Upper lobe of left lung (tissue), 6 donors: ENCODE results near the gene SGMS2. TPM values are rescaled to one million over a fixed set of nuclear protein-coding genes. Genes with fewer than 3 reads are reported as not detected.

Experiments used
- ATAC-seq, 2 donors: fragments of 200-7000 bp; cut with Tn5 transposase; one replicate each; pipeline ENCODE4 v1.9.1; 2022; ENCODE audit warnings: mild to moderate bottlenecking in 2 of 2, moderate library complexity in 2 of 2; ENCODE audit not compliant: low FRiP score in 2 of 2
- DNase-seq, 2 donors: peaks; one replicate each; pipeline ENCODE4 v3.0.0-alpha.2; 2019 to 2020
- H3K27ac ChIP-seq, 4 donors: fragments of 200-600 bp; sonication (generic); one replicate each; pipeline ENCODE4 v1.5.1; 2016 to 2019
- H3K27me3 ChIP-seq, 4 donors: fragments of 200-600 bp; sonication (generic); one replicate each; pipeline ENCODE4 v1.5.1; 2017 to 2019
- H3K36me3 ChIP-seq, 4 donors: fragments of 200-600 bp; sonication (generic); one replicate each; pipeline ENCODE4 v1.5.1; 2016 to 2019
- H3K4me1 ChIP-seq, 4 donors: fragments of 200-600 bp; sonication (generic); one replicate each; pipeline ENCODE4 v1.5.1; 2018 to 2019
- H3K4me3 ChIP-seq, 4 donors: fragments of 200-600 bp; sonication (generic); one replicate each; pipeline ENCODE4 v1.5.1; 2017 to 2019; ENCODE audit warnings: mild to moderate bottlenecking in 2 of 4, moderate library complexity in 1 of 4
- H3K9me3 ChIP-seq, 4 donors: fragments of 200-600 bp; sonication (generic); one replicate each; pipeline ENCODE4 v1.5.1; 2018 to 2019
- EP300 ChIP-seq, 4 donors: sonication (generic); formaldehyde crosslinking; IDR thresholded peaks; one replicate each; pipeline ENCODE4 v1.5.1; 2017; ENCODE audit warnings: antibody characterized with exemption in 4 of 4, control low read depth in 2 of 4
- POLR2A ChIP-seq, 4 donors: fragments of 450-650 bp; IDR thresholded peaks; one replicate each; pipeline ENCODE4 v1.5.1; 2016 to 2017; ENCODE audit warnings: antibody characterized with exemption in 4 of 4, mild to moderate bottlenecking in 2 of 4
- POLR2AphosphoS5 ChIP-seq, 2 donors: sonication (generic); formaldehyde crosslinking; IDR thresholded peaks; one replicate each; pipeline ENCODE4 v1.5.1; 2017; ENCODE audit warnings: antibody characterized with exemption in 2 of 2
- WGBS, 2 donors: methylation state at CpG; one replicate each; pipeline ENCODE4 v1.1.5; 2017 to 2018; 5-methylcytosine and 5-hydroxymethylcytosine counted together
- total RNA-seq, 6 donors: library from RNA; depleted of rRNA in 4 of 6; stranded (reverse); fragments of >200 nt in 4 of 6; gene quantifications; one replicate each; pipeline versions ENCODE4 v1.1.0 to v1.2.1, GENCODE V29; 2016 to 2021
- TF ChIP-seq, protein P1 (sequence below), 6 experiments: fragments of 450-650 bp in 4 of 6; fragments of 200-600 bp in 2 of 6; sonication (generic) in 2 of 6; IDR thresholded peaks; one replicate each; pipeline ENCODE4 v1.5.1; 2016 to 2019; ENCODE audit warnings: antibody characterized with exemption in 6 of 6
- donor health status: DM: no; HTN: no; CAD: no; lungs with moderate emphysema.
- donor health status: DM: no; HTN: yes; CAD: no; lungs with severe emphysema.

SGMS2 gene
- total RNA-seq, 6 donors from 2014 or later: 85.9 to 551 (median 204) TPM

GRCh38 chr4:107930821-107931774 lies 106.4 kb downstream of the SGMS2 start, which contains the start of gene CYP2U1:
TSS of gene CYP2U1 (plus strand) at chr4:107931549. CDS start at chr4:107931644, 95 bp downstream.
- TF ChIP-seq EP300 (IDR thresholded peaks at IDR 0.05) (no peak), POLR2AphosphoS5 (IDR thresholded peaks at IDR 0.05) (peak in 1 of 2 donors; percentile 69), POLR2A (IDR thresholded peaks at IDR 0.05) (peak in 3 of 4 donors; percentile 49 to 73 (median 53))
- TF ChIP-seq, protein P1, sequence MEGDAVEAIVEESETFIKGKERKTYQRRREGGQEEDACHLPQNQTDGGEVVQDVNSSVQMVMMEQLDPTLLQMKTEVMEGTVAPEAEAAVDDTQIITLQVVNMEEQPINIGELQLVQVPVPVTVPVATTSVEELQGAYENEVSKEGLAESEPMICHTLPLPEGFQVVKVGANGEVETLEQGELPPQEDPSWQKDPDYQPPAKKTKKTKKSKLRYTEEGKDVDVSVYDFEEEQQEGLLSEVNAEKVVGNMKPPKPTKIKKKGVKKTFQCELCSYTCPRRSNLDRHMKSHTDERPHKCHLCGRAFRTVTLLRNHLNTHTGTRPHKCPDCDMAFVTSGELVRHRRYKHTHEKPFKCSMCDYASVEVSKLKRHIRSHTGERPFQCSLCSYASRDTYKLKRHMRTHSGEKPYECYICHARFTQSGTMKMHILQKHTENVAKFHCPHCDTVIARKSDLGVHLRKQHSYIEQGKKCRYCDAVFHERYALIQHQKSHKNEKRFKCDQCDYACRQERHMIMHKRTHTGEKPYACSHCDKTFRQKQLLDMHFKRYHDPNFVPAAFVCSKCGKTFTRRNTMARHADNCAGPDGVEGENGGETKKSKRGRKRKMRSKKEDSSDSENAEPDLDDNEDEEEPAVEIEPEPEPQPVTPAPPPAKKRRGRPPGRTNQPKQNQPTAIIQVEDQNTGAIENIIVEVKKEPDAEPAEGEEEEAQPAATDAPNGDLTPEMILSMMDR (IDR thresholded peaks at IDR 0.05): peak in 5 of 6 experiments; percentile 40 to 63 (median 54)
- ATAC-seq (peak; percentile 96 to 98), DNase-seq (peak; percentile 92 to 97)
- H3K27ac ChIP-seq: peak within 1 kb of the TSS; percentile 73 to 85 (median 78)
- H3K36me3 ChIP-seq: no peaks in the 10 kb centered on the region
- H3K9me3 ChIP-seq: no peaks in the 10 kb centered on the region
- WGBS, 2 donors: 6 to 9% methylated on average over 29 to 40 of the region's 78 CpGs
- peak within 1 kb of the TSS; percentile 66 to 92 (median 68) for H3K4me3 ChIP-seq
- H3K4me1 ChIP-seq: peaks cover 14 to 22% (median 15%) of the 10 kb centered on the region in 4 donors
- no peaks in the 10 kb centered on the region for H3K27me3 ChIP-seq

DNA sequence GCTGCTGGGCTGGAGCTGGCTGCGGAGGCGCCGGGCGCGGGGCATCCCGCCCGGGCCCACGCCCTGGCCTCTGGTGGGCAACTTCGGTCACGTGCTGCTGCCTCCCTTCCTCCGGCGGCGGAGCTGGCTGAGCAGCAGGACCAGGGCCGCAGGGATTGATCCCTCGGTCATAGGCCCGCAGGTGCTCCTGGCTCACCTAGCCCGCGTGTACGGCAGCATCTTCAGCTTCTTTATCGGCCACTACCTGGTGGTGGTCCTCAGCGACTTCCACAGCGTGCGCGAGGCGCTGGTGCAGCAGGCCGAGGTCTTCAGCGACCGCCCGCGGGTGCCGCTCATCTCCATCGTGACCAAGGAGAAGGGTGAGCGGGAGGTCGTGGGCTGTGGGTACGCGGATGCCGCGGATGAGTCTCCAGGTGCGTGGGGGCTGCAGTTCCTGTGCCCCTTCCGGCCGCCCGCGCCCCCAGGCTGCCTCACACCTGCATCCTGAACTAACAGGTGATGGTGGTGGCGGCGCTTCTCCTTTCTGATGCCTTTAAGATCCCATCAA lies 107.1 kb downstream of the SGMS2 start:
- Histone ChIP-seq H3K4me3 (peak overlapping the region; percentile 66 to 92 (median 68)), H3K27me3 (no peaks in the 10 kb centered on the region), H3K9me3 (no peaks in the 10 kb centered on the region), H3K27ac (peak overlapping the region; percentile 73 to 85 (median 78)), H3K36me3 (no peaks in the 10 kb centered on the region), H3K4me1 (peaks cover 14 to 22% (median 15%) of the 10 kb centered on the region in 4 donors)
- TF ChIP-seq POLR2AphosphoS5 (IDR thresholded peaks at IDR 0.05): no peak
- TF ChIP-seq, protein P1 (IDR thresholded peaks at IDR 0.05): peak in 1 of 6 experiments; percentile 2
- 8 to 14% methylated on average over 7 to 11 of the region's 45 CpGs for WGBS, 2 donors
- ATAC-seq (no peak), DNase-seq (peak; percentile 21 to 85)

GRCh38 chr4:107935246-107935645 lies 110.5 kb downstream of the SGMS2 start:
- no peak overlapping the region for H3K27ac ChIP-seq
- no peaks in the 10 kb centered on the region for H3K9me3 ChIP-seq
- no peak for ATAC-seq
- H3K27me3 ChIP-seq: no peaks in the 10 kb centered on the region
- DNase-seq: no peak
- H3K4me3 ChIP-seq: no peak overlapping the region
- H3K4me1 ChIP-seq: peaks cover 14 to 22% (median 15%) of the 10 kb centered on the region in 4 donors
- H3K36me3 ChIP-seq: no peaks in the 10 kb centered on the region
- no peak for TF ChIP-seq EP300 (IDR thresholded peaks at IDR 0.05)
- no peak for TF ChIP-seq POLR2AphosphoS5 (IDR thresholded peaks at IDR 0.05)
- TF ChIP-seq, protein P1 (IDR thresholded peaks at IDR 0.05): no peak
- no peak for TF ChIP-seq POLR2A (IDR thresholded peaks at IDR 0.05)

DNA sequence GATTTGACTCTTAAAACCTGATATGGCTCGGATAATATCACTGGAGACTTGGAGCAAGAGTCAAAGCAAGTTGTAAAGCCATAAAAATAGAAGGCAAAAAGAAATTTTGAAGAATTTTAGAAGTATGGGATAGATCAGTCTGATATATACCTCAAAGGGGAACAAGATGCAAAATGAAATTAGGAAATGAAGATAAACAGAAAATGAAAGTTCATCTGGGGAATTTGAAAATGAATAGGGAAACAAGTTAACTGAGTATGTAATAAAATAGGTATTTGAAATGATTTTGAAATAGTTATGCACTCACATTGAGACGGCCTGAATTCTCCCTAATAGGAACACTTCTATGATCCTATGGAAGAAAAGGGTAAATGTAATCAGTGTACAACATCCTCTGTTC lies 112.3 kb downstream of the SGMS2 start:
- WGBS, 2 donors: 76 to 79% methylated on average over 2 of the region's 2 CpGs
- TF ChIP-seq POLR2AphosphoS5 (IDR thresholded peaks at IDR 0.05) (no peak), EP300 (IDR thresholded peaks at IDR 0.05) (no peak), POLR2A (IDR thresholded peaks at IDR 0.05) (no peak)
- TF ChIP-seq, protein P1 (IDR thresholded peaks at IDR 0.05): no peak
- DNase-seq (no peak), ATAC-seq (no peak)
- Histone ChIP-seq H3K4me3 (no peak overlapping the region), H3K27me3 (no peaks in the 10 kb centered on the region), H3K36me3 (no peaks in the 10 kb centered on the region), H3K27ac (no peak overlapping the region), H3K4me1 (peaks cover 5 to 10% (median 8%) of the 10 kb centered on the region in 4 donors), H3K9me3 (no peaks in the 10 kb centered on the region)
